NCI-H524 (cell line): Measurements from ENCODE around the gene UAP1L1.
A peak's percentile ranks its signal among the peaks of the same experiment; 100 is the strongest.

Experiments used
- DNase-seq, 2 experiments: peaks; one replicate each; lab custom pipeline; 2025; lab: John Stamatoyannopoulos, UW

The UAP1L1 gene

DNA sequence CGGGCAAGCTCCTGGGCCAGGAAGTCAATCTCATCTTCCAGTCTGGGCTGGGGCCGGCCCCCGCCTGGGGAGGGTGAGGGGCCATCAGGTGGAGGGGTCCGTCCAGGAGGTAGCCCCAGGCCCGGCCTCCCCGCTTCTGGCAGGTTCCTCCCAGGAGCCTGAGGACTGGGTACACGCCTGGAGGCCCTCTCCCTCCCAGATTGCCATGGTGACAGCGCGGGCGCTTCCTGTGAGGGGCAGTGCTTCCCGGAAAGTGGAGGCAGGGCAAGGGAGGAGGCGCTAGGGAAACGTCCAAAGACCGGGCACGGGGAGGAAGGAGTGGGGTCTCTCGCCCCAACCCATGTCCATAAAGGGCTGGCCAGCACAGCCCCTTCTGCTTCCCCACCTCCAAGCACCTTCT is 36.2 kb upstream of the UAP1L1 start:
- DNase-seq, result no peak

DNA sequence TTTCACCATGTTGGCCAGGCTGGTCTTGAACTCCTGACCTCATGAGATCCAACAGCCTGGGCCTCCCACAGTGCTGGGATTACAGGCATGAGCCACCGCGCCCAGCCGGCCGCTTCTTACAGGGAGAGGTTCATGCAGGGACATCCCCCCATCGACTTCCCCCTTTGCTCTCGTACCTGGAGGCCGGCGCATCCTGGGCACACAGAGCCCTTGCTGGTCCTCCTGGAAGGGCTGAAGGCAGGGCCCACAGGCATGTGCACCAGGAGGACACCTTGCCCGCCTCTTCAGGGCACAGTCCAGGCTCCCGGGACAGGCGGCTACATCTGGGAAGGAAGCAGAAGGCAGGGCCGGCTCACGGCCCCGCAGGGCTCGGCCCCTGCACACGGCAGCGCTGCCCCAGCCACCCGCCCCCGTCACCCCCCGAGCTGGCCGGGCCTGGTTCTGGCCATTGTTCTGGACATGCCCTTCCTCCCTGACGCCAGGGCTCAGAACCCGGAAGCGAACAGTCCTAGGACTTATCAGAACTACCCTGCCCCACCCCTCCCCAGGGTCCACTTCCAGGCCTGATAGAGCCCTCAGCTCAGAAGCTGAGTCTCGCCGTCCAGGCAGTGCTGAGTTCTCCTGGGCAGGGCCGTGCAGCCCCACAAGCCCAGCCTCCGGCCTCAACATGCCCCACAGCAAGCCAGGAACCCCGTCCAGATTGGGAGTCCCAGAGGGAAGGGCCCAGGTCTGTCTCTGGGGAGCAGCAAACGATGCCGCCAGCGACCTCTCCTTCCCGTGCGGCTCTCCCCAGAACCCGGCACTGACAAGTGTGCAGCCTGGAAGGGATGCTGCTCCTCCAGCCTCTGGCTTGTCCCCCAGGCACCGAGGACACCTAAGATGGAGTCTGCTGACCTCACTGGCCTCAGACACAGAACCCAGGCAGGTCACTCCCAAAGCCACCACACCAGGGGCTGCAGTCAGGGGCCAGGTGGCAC is 34.3 kb upstream of the UAP1L1 start:
- no peak for DNase-seq

DNA sequence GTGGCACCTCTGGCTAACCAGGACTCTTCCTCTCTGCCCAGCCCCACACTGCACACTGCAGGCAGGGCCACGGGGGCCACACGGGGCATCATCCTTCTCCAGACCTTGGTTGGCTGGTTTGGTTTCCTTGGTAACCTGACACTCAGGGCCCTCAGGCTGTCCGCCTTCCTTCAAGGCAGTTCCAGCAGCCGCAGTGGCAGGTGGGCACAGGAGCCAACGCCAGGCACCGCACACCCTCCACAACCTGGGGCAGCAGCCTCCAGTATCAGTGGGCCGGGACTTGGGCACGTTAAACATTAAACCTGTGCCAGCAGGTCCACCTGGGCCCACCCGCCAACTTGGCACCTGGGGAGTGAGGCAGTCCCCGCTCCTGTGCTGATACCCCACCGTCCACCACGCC is 33.3 kb upstream of the UAP1L1 start:
- DNase-seq, result peak in 1 of 2 experiments; percentile 26

- DNase-seq, result peak; percentile 70
Observed at GRCh38 chr9:137044502-137045177, 32.7 kb upstream of the UAP1L1 start.

- DNase-seq, result peak; percentile 61 to 70
Observed at GRCh38 chr9:137045294-137046087, 31.8 kb upstream of the UAP1L1 start.

DNA sequence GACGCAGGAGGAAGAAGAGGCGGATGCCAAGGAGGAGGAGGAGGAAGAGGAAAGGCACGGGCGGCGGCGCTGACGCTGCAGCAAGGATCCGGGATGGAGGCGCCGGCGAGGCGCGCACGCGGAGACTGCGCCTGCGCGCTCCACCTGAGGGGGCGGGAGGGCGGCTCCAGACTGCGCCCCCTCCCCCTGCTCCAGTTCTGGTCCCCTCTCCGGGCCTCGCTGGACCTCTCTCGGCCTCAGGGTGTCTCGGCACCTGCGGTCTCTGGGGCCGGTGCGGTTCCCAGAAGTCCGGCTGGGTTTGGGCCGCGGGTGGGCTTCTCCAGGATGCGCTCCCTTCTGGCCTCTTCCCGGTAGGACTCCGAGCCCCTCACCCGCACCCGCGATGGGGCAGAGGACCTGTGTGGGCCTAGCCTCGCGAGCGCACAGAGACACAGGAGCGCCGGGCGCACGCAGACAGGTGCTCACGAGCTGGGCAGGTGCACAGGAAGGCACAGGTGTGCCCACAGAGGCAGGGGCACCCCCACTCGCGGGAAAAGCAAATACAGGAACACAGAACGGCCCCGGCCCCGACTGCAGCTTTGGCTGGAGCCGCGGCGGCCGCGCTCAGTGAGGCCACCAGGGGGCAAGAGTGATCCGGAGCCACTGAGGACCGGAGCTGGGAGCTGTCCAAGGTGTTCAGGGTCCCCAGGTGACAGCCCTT is 31.1 kb upstream of the UAP1L1 start, which contains the start of gene NPDC1:
NPDC1 (minus strand) TSS at position 90 of the 700 bp plus-strand sequence. CDS start 188 bp downstream, outside the sequence.
- peak; percentile 61 to 74 for DNase-seq

- peak in 1 of 2 experiments; percentile 37 for DNase-seq
Observed at GRCh38 chr9:137048655-137049543, 28.4 kb upstream of the UAP1L1 start.

DNA sequence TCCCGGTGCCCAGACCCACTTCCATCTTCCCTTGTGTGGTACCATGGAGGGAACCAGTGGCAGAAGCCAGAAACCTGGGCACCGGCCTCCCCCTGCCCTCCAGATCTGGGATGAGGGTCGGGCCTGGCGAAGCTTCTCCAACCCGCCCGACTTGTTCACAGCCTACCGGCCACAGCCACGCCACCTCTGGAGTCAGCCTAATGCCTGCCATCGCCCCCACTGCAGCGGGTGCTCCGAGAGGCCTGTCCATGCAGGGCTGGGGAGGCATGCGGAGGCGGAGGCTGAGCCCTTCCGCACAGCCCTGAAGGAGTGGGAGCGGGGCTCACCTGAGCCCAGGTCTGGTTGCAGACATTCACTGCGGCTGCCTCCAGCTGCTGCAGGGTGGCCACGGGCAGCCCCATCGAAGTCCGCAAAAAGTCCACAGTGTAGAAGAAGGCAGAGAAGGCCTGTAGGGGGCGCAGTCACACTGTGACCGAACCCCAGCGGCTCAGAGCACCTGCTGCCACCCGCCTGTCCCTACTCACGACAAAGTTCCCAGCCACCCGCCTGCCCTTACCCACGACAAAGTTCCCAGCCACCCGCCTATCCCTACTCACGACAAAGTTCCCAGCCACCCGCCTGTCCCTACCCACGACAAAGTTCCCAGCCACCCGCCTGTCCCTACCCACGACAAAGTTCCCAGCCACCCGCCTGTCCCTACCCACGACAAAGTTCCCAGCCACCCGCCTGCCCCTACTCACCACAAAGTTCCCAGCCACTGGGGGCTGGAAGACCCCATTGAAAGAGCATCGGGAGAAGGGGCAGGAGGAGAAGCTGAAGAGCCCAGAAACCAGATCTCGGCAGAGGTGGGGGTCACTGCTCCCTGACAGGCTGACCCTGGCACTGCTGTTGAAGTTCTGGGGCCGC is 27.5 kb upstream of the UAP1L1 start:
- DNase-seq, result peak; percentile 53 to 75

- DNase-seq, result no peak
Observed at GRCh38 chr9:137050570-137050969, 26.7 kb upstream of the UAP1L1 start.

DNA sequence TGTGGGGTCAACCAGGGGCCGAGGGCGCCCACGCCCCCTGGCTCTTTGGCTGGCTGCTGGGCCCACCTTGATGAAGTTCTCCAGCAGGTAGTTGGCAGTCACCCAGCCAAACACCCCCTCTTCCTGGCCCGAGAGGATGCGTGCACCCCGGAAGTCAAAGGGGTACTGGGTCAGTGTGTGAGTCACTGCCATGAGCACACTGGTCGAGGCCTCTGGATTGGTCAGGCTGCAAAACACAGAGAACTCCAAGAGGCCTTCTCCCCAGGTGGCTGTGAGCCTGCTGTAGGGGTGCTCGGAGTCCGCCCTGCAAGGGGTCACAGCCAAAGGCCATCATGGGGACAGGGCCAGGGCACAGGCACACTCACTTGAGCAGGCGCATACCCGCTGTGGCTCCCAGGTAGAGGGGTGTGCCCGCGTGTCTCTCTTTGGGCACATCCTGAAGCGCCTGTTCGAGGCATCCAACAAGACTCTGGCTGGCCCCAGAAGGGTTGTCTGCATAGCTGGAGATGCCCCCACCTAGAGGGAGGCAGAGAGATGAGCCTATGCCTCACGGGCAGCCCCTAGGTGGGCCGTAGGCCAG is 26.1 kb upstream of the UAP1L1 start:
- no peak for DNase-seq

GRCh38 chr9:137052293-137052692 is 25.0 kb upstream of the UAP1L1 start:
- no peak for DNase-seq

- no peak for DNase-seq
Observed at GRCh38 chr9:137052998-137053943, 24.0 kb upstream of the UAP1L1 start.

GRCh38 chr9:137053944-137054931 is 23.1 kb upstream of the UAP1L1 start, which contains the start of gene ENTPD2:
Gene ENTPD2 (minus strand): TSS chr9:137054061. CDS start chr9:137053997, 64 bp downstream.
- no peak for DNase-seq

DNA sequence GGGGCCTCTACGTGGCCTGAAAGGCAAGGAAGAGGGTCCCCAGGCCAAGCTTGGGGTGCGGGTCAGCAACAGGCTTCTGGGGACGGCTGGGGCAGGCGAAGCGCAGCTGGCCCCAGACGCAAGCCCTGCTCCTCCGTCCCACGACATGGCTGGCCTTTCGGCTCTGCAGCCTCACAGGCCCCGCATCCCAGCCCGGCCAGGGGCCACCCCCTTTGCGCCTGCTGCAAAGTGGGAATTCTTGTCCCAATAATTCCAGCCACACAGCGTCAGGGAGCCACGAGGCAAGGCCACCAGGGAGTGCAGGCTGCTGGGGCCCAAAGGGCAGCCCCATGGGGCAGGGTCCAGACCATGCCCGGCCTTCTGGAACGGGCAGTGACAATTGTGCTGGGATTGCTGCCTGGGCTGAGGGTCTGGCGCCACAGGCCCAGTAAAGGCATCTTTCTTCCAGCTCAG is 22.4 kb upstream of the UAP1L1 start:
- no peak for DNase-seq

GRCh38 chr9:137055385-137056364 is 21.6 kb upstream of the UAP1L1 start:
- no peak for DNase-seq
